Astrocyte of the cerebellum (primary cell): ENCODE results near the gene SRGAP3.
A peak's percentile ranks its signal among the peaks of the same experiment; 100 is the strongest.

Experiments
- DNase-seq: peaks from one replicate; pipeline ENCODE4 v3.0.0-alpha.2; 2011; ENCODE audit warnings: low read depth
- H3K4me3 ChIP-seq: 2 replicates; pipeline ENCODE4 v1.5.1; 2011; ENCODE audit warnings: mild to moderate bottlenecking, low read depth, low read length, moderate library complexity
- in situ Hi-C: cut with HindIII; loops from 2 replicates; pipeline ENCODE4 v1.10.0; 2017; ENCODE audit warnings: low sequenced_read_pairs
- TF ChIP-seq, protein P1 (sequence below): IDR thresholded peaks from 2 replicates; pipeline ENCODE4 v1.5.1; 2012; ENCODE audit warnings: low read length, low read depth, moderate library complexity, mild to moderate bottlenecking; ENCODE audit errors: missing control alignments

SRGAP3 gene

GRCh38 chr3:9153904-9154619, 95.4 kb downstream of the SRGAP3 start:
- TF ChIP-seq, protein P1, sequence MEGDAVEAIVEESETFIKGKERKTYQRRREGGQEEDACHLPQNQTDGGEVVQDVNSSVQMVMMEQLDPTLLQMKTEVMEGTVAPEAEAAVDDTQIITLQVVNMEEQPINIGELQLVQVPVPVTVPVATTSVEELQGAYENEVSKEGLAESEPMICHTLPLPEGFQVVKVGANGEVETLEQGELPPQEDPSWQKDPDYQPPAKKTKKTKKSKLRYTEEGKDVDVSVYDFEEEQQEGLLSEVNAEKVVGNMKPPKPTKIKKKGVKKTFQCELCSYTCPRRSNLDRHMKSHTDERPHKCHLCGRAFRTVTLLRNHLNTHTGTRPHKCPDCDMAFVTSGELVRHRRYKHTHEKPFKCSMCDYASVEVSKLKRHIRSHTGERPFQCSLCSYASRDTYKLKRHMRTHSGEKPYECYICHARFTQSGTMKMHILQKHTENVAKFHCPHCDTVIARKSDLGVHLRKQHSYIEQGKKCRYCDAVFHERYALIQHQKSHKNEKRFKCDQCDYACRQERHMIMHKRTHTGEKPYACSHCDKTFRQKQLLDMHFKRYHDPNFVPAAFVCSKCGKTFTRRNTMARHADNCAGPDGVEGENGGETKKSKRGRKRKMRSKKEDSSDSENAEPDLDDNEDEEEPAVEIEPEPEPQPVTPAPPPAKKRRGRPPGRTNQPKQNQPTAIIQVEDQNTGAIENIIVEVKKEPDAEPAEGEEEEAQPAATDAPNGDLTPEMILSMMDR, result no peak
- no peak overlapping the region for H3K4me3 ChIP-seq
- DNase-seq, result no peak
- in situ Hi-C loops, result no loop called here

GRCh38 chr3:9151240-9151639, 98.2 kb downstream of the SRGAP3 start:
- in situ Hi-C loops, result no loop called here
- DNase-seq, result no peak
- no peak overlapping the region for H3K4me3 ChIP-seq
- TF ChIP-seq, protein P1, result no peak

GRCh38 chr3:9149566-9149965, 99.9 kb downstream of the SRGAP3 start:
- in situ Hi-C loops, result no loop called here
- no peak overlapping the region for H3K4me3 ChIP-seq
- DNase-seq, result no peak
- TF ChIP-seq, protein P1, result no peak

DNA sequence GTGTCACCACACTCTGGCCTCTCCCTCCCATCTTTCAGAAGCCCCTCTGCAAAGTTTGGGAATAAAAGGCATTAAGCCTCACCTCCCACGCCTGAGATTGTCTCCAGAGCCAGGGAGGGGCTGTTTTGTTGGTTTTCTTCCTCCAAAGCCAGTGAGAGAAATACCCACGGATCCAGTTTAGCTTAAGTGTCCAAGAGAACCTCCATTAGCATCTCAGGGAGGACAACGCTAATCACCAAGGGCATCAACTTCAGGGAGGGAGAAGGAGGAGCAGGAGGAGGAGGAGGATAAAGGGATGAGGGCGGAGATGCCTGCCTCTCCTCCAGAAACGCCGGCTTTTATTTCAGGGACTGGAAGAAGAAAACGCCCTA, 101.6 kb downstream of the SRGAP3 start:
- TF ChIP-seq, protein P1, result no peak
- in situ Hi-C loops, result no loop called here
- H3K4me3 ChIP-seq, result no peak overlapping the region
- no peak for DNase-seq

- H3K4me3 ChIP-seq, result no peak overlapping the region
- in situ Hi-C loops, result no loop called here
- peak; percentile 36 for DNase-seq
- TF ChIP-seq, protein P1, result no peak
These were observed 102.1 kb downstream of the SRGAP3 start for GRCh38 chr3:9147215-9147895.

DNA sequence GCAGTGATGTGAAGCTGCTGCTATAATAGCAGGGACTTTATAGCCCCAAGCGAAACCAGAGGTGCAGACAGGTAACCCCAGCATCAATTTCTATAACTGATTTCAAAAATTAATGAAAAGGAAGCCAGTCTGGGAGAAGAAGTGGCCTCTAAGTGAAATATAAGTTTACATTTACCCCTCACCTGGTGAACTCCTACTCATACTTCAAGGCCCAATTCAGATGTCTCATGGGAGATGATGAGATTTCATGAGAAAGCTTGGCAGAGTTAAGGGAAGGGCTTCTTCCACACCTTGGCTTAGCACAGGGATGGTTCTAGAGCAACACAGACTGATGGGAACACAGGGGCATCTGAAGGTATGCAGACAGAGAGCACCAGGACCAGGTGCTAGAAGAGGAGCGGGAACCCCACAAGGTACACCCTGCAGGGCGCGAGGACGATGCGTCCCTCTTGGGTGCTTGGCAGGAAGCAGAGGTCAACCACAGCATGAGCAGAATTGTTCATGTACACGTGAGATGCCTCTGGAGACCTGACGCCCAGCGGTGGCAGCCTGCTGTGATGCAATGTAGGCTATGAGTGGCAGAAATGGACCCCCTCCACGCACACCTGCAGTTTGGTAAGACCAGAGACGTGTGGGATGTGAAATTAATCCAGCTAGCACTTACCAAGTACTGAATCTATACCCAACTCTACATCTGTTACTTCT, 102.9 kb downstream of the SRGAP3 start:
- no peak overlapping the region for H3K4me3 ChIP-seq
- no peak for DNase-seq
- in situ Hi-C loops, result no loop called here
- TF ChIP-seq, protein P1, result no peak
